Body of pancreas (tissue), 4 donors: Measurements from ENCODE around the gene UCN3. TPM values are rescaled to one million over a fixed set of nuclear protein-coding genes. Genes with fewer than 3 reads are reported as not detected.

Experiments
- ATAC-seq: fragments of 150-250 bp; one replicate; pipeline ENCODE4 v1.9.1; 2016
- DNase-seq, 4 donors: peaks; one replicate each; pipeline ENCODE4 v3.0.0-alpha.2; 2019
- H3K27ac ChIP-seq, 4 donors: fragments of 200-600 bp; sonication (generic); 1 replicate in 3 of 4; 2 replicates in 1 of 4; pipeline versions ENCODE4 v1.5.1 to v1.6.1; 2016 to 2019; ENCODE audit warnings: mild to moderate bottlenecking in 1 of 4, mixed read lengths in 1 of 4, moderate library complexity in 1 of 4
- H3K27me3 ChIP-seq, 2 donors: fragments of 200-600 bp; sonication (generic); one replicate each; pipeline ENCODE4 v1.6.0; 2016; ENCODE audit warnings: mild to moderate bottlenecking in 1 of 2
- H3K36me3 ChIP-seq, 2 donors: fragments of 200-600 bp; sonication (generic); replicated peaks in 1 of 2; 2 replicates each; pipeline ENCODE4 v1.5.1; 2016; ENCODE audit warnings: low read depth in 2 of 2; ENCODE audit not compliant: insufficient read depth in 1 of 2
- H3K4me1 ChIP-seq: fragments of 200-600 bp; sonication (generic); one replicate; pipeline ENCODE4 v1.6.0; 2016
- H3K4me3 ChIP-seq, 2 donors: fragments of 200-600 bp; sonication (generic); 1 replicate in 1 of 2; 2 replicates in 1 of 2; pipeline ENCODE4 v1.5.1; 2016 to 2019
- H3K9me3 ChIP-seq, 3 donors: fragments of 200-600 bp; sonication (generic); 1 replicate in 2 of 3; 2 replicates in 1 of 3; pipeline ENCODE4 v1.5.1; 2016
- POLR2A ChIP-seq, 3 donors: fragments of 450-650 bp; IDR thresholded peaks; one replicate each; pipeline ENCODE4 v1.6.1; 2016; ENCODE audit warnings: antibody characterized with exemption in 3 of 3, mild to moderate bottlenecking in 2 of 3
- WGBS, 2 donors: methylation state at CpG; one replicate each; pipeline ENCODE4 v1.1.5; 2017; 5-methylcytosine and 5-hydroxymethylcytosine counted together
- intact Hi-C: fragments of 100-400 bp; cut with DNase I; formaldehyde crosslinking; loops from one replicate; pipeline ENCODE4 v1.15.1; 2023
- total RNA-seq, 2 donors: library from RNA; depleted of rRNA; stranded (reverse); fragments of >200 nt; gene quantifications; one replicate each; pipeline ENCODE4 v1.1.0, GENCODE V29; 2016
- TF ChIP-seq, protein P1 (sequence below), 7 experiments: fragments of 450-650 bp in 4 of 7; fragments of 200-600 bp in 3 of 7; sonication (generic) in 3 of 7; IDR thresholded peaks; one replicate each; pipeline ENCODE4 v1.5.1; 2016 to 2019; ENCODE audit warnings: antibody characterized with exemption in 7 of 7

The UCN3 gene
- total RNA-seq, 2 donors from 2014 or later, result 1.0 TPM; not detected in 1

DNA sequence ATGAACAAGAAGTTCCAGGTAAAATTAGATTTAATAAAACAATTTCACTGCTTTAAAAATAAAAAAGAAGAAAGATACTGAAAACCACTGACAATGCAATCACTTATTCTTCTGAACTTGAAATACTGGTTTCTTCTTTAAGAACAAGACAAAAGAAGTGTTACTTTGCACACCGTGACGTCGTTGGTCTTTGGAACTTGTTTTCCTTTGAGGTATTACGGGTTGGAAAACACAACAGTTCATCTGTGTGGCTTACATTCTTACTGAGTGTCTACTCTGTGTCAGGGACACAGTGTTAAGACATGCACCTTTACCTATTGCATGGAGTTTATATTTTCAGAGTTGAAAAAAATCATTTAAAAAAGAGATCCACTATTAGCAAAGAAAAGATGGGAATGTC, 41.3 kb upstream of the UCN3 start:
- TF ChIP-seq, protein P1, sequence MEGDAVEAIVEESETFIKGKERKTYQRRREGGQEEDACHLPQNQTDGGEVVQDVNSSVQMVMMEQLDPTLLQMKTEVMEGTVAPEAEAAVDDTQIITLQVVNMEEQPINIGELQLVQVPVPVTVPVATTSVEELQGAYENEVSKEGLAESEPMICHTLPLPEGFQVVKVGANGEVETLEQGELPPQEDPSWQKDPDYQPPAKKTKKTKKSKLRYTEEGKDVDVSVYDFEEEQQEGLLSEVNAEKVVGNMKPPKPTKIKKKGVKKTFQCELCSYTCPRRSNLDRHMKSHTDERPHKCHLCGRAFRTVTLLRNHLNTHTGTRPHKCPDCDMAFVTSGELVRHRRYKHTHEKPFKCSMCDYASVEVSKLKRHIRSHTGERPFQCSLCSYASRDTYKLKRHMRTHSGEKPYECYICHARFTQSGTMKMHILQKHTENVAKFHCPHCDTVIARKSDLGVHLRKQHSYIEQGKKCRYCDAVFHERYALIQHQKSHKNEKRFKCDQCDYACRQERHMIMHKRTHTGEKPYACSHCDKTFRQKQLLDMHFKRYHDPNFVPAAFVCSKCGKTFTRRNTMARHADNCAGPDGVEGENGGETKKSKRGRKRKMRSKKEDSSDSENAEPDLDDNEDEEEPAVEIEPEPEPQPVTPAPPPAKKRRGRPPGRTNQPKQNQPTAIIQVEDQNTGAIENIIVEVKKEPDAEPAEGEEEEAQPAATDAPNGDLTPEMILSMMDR (IDR thresholded peaks at IDR 0.05), result no peak

DNA sequence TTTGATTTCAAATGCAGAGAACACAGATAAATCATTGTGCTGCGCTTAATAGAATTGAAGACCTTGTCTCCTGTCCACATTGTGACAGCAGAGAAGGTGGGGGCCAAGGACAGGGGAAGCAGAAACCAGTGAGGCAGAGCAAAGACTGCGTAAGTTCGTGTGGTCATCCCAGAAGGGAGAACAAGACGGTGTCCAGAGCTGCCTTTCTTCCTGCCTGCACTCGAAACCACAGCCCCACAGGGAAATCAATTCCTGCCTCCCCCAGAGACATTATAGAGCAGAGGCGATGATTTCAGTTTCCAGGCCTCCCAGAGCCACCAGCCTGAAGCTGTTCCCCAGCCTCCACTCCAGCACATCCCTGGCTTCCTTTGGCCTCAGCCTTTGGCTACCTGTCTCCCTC, 39.7 kb upstream of the UCN3 start:
- Histone ChIP-seq H3K9me3 (no peaks in the 10 kb centered on the region), H3K4me1 (no peaks in the 10 kb centered on the region), H3K27me3 (no peaks in the 10 kb centered on the region), H3K4me3 (no peak overlapping the region), H3K27ac (no peak overlapping the region), H3K36me3 (no peaks in the 10 kb centered on the region)
- DNase-seq, result no peak
- no peak for TF ChIP-seq POLR2A (IDR thresholded peaks at IDR 0.05)
- TF ChIP-seq, protein P1 (IDR thresholded peaks at IDR 0.05), result no peak
- 68 to 74% methylated on average over 6 of the region's 6 CpGs for WGBS, 2 donors
- intact Hi-C loops, result no loop called here
- no peak for ATAC-seq

More for the DNA sequence above, 41.3 kb upstream of the UCN3 start:
- 44 to 55% methylated on average over 4 of the region's 4 CpGs for WGBS, 2 donors
- Histone ChIP-seq H3K9me3 (no peaks in the 10 kb centered on the region), H3K4me3 (no peak overlapping the region), H3K4me1 (no peaks in the 10 kb centered on the region), H3K27me3 (no peaks in the 10 kb centered on the region), H3K36me3 (no peaks in the 10 kb centered on the region), H3K27ac (no peak overlapping the region)
- ATAC-seq (no peak), DNase-seq (no peak)
- intact Hi-C loops, result no loop called here

GRCh38 chr10:5334196-5334880, 30.4 kb upstream of the UCN3 start:
- intact Hi-C loops, result no loop called here
- DNase-seq, result no peak
- H3K27ac ChIP-seq, result no peak overlapping the region
- WGBS, 2 donors, result 71 to 77% methylated on average over 5 of the region's 5 CpGs
- H3K27me3 ChIP-seq, result no peaks in the 10 kb centered on the region
- no peaks in the 10 kb centered on the region for H3K4me1 ChIP-seq
- H3K4me3 ChIP-seq, result no peak overlapping the region
- TF ChIP-seq, protein P1 (IDR thresholded peaks at IDR 0.05), result no peak
- TF ChIP-seq POLR2A (IDR thresholded peaks at IDR 0.05), result no peak
- no peaks in the 10 kb centered on the region for H3K9me3 ChIP-seq
- ATAC-seq, result no peak
- no peaks in the 10 kb centered on the region for H3K36me3 ChIP-seq

DNA sequence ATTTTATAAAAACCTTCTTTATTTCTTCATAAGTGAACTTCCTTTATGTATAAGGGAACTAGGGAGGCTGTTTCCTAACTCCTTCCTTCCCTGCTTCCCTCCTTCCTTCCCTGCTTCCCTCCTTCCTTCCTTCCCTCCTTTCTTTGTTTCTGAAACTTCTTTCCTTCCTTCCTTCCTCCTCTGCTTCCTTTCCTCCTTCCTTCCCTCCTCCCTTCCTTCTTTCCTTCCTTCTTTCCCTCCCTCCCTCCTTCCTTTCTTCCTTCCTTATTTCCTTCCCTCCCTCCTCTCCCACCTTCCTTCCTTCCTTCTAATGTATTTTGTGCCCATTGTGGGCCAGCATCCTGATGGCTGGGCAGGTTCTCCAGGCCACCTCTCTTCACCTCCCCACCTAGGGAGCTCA, 26.8 kb upstream of the UCN3 start:
- ATAC-seq, result no peak
- H3K27me3 ChIP-seq, result no peaks in the 10 kb centered on the region
- no peak for TF ChIP-seq POLR2A (IDR thresholded peaks at IDR 0.05)
- TF ChIP-seq, protein P1 (IDR thresholded peaks at IDR 0.05), result no peak

DNA sequence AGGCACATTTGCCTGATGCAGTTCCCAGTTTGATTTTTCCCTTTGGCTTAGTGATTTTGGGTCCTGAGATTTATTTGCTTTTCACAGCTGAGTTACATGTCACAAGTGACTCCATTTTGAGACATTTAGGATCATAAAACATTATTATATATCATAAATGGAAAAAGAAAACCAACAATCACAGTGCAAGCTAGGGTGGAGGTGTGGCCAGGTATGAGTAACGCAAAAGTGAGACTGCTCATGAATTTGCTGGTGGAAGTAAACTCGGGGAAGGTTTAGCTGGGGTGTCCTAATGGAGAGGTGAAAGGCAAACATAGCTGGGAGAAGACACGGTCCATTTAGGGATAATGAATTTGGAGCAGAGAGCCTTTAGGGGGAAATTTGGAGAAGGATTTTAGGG, 21.7 kb upstream of the UCN3 start:
- intact Hi-C loops, result no loop called here
- no peak overlapping the region for H3K27ac ChIP-seq
- TF ChIP-seq, protein P1 (IDR thresholded peaks at IDR 0.05), result no peak
- no peak for TF ChIP-seq POLR2A (IDR thresholded peaks at IDR 0.05)
- no peak for DNase-seq
- ATAC-seq, result no peak
- 73 to 92% methylated on average over 3 of the region's 3 CpGs for WGBS, 2 donors
- H3K27me3 ChIP-seq, result no peaks in the 10 kb centered on the region
- H3K4me1 ChIP-seq, result no peaks in the 10 kb centered on the region
- no peak overlapping the region for H3K4me3 ChIP-seq
- H3K36me3 ChIP-seq, result no peaks in the 10 kb centered on the region
- no peaks in the 10 kb centered on the region for H3K9me3 ChIP-seq

More for the DNA sequence above, 26.8 kb upstream of the UCN3 start:
- DNase-seq, result no peak
- intact Hi-C loops, result no loop called here
- H3K27ac ChIP-seq, result no peak overlapping the region
- H3K36me3 ChIP-seq, result no peaks in the 10 kb centered on the region
- no peak overlapping the region for H3K4me3 ChIP-seq
- no peaks in the 10 kb centered on the region for H3K4me1 ChIP-seq
- no peaks in the 10 kb centered on the region for H3K9me3 ChIP-seq
